ENCODE measurements around the gene SLC35F1. TPM values are rescaled to one million over a fixed set of nuclear protein-coding genes. Genes with fewer than 3 reads are reported as not detected.

The SLC35F1 gene
- total and polyA plus RNA-seq, 10 of the 15 experiments (the other 5 are each of a cell fraction or from before 2014, with no cell fraction given): 0.01 TPM; not detected in 9

DNA sequence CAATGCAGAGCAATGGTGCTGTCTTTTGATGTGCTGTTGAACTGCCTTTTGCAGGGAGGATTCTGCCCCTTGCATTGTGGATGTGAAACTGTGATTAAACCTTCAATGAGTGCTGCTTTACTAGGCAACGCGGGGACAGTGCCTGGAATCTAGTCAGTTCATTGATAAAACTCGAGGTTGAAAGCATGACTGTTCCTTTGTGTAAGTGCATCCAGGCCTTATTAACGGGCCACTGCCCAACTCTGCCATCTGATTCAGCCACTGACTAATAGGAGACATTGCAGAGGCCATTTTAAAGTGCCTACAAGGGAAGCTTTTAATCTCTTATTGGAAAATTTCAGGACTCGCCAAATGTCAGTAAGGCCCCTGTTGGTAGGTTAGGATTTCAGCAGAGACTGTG is 49.3 kb downstream of the SLC35F1 start:
- no peak overlapping the region for H3K4me2 ChIP-seq (ENCODE audit: control insufficient read depth, insufficient read depth)
- no peaks in the 10 kb centered on the region for H3K79me2 ChIP-seq (ENCODE audit: control insufficient read depth, insufficient read depth, low read length)
- RAD21 ChIA-PET (ENCODE audit: unreplicated experiment): no interaction called here
- WGBS (ENCODE audit: insufficient coverage, insufficient replicate concordance, low lambda C conversion rate, missing lambda C conversion rate): 52% methylated on average over 5 of the region's 5 CpGs
- H3K9ac ChIP-seq (ENCODE audit: control insufficient read depth, insufficient read depth, low read length): no peak overlapping the region
- no peaks in the 10 kb centered on the region; a peak in 1 of 4 replicates for H3K27me3 ChIP-seq (replicated peaks in 1 of 2; ENCODE audit: control insufficient read depth in 2 of 2, insufficient read depth in 2 of 2, low read length in 1 of 2)
- H3K4me3 ChIP-seq: no peak overlapping the region
- in situ Hi-C loops (cut with MboI): no loop called here
- CTCF ChIA-PET: interaction anchor here (2.0 kb wide), 1 partner anchor 19 kb away, joined by 6 read pairs; no protein-coding TSS in a partner anchor
- no peaks in the 10 kb centered on the region for H3K9me3 ChIP-seq (replicated peaks; ENCODE audit: control insufficient read depth, insufficient read depth, low read length)
- SMC1A ChIA-PET (ENCODE audit: uncharacterized antibody, unreplicated experiment): no interaction called here
- DNase-seq (ENCODE audit: low read depth, low spot score): no peak
- no peak overlapping the region for H3K27ac ChIP-seq (ENCODE audit: control insufficient read depth, insufficient read depth)
- POLR2A ChIA-PET: no interaction called here
- no peak overlapping the region for H2AFZ ChIP-seq (ENCODE audit: control insufficient read depth, low read depth, low read length)
- no peaks in the 10 kb centered on the region for H3K4me1 ChIP-seq (ENCODE audit: control insufficient read depth, insufficient read depth, low read length)
- no peak for ATAC-seq
- intact Hi-C loops (cut with micrococcal nuclease; ENCODE audit: unreplicated experiment): no loop called here
- H3K36me3 ChIP-seq (ENCODE audit: control insufficient read depth in 2 of 2, insufficient read depth in 2 of 2, low read length in 1 of 2): no peaks in the 10 kb centered on the region
- no TSS peak for BruUV-seq (replicated peaks)
- FAIRE-seq: no peak
- H4K20me1 ChIP-seq (ENCODE audit: control insufficient read depth, insufficient read depth): no peaks in the 10 kb centered on the region
- TF ChIP-seq ZNF217 (IDR thresholded peaks at IDR 0.05) (no peak), ZNF384 (IDR thresholded peaks at IDR 0.05; ENCODE audit: borderline replicate concordance, low read depth, low read length) (no peak), RELA (IDR thresholded peaks at IDR 0.05; ENCODE audit: borderline replicate concordance, partially characterized antibody) (no peak), EZH2 (IDR thresholded peaks at IDR 0.05; ENCODE audit: borderline replicate concordance, control insufficient read depth, low read depth, low read length) (no peak), TARDBP (IDR thresholded peaks at IDR 0.05; ENCODE audit: borderline replicate concordance) (no peak), TCF12 (IDR thresholded peaks at IDR 0.05; ENCODE audit: low read depth, low read length) (no peak), SIX5 (IDR thresholded peaks at IDR 0.05; ENCODE audit: low read depth, low read length, severe bottlenecking) (no peak), ZNF24 (IDR thresholded peaks at IDR 0.05) (no peak), TAF1 (IDR thresholded peaks at IDR 0.05; ENCODE audit: borderline replicate concordance, low read depth, low read length) (no peak)
- TF ChIP-seq, protein P1, sequence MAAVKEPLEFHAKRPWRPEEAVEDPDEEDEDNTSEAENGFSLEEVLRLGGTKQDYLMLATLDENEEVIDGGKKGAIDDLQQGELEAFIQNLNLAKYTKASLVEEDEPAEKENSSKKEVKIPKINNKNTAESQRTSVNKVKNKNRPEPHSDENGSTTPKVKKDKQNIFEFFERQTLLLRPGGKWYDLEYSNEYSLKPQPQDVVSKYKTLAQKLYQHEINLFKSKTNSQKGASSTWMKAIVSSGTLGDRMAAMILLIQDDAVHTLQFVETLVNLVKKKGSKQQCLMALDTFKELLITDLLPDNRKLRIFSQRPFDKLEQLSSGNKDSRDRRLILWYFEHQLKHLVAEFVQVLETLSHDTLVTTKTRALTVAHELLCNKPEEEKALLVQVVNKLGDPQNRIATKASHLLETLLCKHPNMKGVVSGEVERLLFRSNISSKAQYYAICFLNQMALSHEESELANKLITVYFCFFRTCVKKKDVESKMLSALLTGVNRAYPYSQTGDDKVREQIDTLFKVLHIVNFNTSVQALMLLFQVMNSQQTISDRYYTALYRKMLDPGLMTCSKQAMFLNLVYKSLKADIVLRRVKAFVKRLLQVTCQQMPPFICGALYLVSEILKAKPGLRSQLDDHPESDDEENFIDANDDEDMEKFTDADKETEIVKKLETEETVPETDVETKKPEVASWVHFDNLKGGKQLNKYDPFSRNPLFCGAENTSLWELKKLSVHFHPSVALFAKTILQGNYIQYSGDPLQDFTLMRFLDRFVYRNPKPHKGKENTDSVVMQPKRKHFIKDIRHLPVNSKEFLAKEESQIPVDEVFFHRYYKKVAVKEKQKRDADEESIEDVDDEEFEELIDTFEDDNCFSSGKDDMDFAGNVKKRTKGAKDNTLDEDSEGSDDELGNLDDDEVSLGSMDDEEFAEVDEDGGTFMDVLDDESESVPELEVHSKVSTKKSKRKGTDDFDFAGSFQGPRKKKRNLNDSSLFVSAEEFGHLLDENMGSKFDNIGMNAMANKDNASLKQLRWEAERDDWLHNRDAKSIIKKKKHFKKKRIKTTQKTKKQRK (IDR thresholded peaks at IDR 0.05; ENCODE audit: low read depth, low read length): no peak
- TF ChIP-seq, protein P2, sequence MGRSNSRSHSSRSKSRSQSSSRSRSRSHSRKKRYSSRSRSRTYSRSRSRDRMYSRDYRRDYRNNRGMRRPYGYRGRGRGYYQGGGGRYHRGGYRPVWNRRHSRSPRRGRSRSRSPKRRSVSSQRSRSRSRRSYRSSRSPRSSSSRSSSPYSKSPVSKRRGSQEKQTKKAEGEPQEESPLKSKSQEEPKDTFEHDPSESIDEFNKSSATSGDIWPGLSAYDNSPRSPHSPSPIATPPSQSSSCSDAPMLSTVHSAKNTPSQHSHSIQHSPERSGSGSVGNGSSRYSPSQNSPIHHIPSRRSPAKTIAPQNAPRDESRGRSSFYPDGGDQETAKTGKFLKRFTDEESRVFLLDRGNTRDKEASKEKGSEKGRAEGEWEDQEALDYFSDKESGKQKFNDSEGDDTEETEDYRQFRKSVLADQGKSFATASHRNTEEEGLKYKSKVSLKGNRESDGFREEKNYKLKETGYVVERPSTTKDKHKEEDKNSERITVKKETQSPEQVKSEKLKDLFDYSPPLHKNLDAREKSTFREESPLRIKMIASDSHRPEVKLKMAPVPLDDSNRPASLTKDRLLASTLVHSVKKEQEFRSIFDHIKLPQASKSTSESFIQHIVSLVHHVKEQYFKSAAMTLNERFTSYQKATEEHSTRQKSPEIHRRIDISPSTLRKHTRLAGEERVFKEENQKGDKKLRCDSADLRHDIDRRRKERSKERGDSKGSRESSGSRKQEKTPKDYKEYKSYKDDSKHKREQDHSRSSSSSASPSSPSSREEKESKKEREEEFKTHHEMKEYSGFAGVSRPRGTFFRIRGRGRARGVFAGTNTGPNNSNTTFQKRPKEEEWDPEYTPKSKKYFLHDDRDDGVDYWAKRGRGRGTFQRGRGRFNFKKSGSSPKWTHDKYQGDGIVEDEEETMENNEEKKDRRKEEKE (IDR thresholded peaks at IDR 0.05): no peak
- TF ChIP-seq, protein P3, sequence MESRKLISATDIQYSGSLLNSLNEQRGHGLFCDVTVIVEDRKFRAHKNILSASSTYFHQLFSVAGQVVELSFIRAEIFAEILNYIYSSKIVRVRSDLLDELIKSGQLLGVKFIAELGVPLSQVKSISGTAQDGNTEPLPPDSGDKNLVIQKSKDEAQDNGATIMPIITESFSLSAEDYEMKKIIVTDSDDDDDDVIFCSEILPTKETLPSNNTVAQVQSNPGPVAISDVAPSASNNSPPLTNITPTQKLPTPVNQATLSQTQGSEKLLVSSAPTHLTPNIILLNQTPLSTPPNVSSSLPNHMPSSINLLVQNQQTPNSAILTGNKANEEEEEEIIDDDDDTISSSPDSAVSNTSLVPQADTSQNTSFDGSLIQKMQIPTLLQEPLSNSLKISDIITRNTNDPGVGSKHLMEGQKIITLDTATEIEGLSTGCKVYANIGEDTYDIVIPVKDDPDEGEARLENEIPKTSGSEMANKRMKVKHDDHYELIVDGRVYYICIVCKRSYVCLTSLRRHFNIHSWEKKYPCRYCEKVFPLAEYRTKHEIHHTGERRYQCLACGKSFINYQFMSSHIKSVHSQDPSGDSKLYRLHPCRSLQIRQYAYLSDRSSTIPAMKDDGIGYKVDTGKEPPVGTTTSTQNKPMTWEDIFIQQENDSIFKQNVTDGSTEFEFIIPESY (IDR thresholded peaks at IDR 0.05): no peak
- TF ChIP-seq, protein P4, sequence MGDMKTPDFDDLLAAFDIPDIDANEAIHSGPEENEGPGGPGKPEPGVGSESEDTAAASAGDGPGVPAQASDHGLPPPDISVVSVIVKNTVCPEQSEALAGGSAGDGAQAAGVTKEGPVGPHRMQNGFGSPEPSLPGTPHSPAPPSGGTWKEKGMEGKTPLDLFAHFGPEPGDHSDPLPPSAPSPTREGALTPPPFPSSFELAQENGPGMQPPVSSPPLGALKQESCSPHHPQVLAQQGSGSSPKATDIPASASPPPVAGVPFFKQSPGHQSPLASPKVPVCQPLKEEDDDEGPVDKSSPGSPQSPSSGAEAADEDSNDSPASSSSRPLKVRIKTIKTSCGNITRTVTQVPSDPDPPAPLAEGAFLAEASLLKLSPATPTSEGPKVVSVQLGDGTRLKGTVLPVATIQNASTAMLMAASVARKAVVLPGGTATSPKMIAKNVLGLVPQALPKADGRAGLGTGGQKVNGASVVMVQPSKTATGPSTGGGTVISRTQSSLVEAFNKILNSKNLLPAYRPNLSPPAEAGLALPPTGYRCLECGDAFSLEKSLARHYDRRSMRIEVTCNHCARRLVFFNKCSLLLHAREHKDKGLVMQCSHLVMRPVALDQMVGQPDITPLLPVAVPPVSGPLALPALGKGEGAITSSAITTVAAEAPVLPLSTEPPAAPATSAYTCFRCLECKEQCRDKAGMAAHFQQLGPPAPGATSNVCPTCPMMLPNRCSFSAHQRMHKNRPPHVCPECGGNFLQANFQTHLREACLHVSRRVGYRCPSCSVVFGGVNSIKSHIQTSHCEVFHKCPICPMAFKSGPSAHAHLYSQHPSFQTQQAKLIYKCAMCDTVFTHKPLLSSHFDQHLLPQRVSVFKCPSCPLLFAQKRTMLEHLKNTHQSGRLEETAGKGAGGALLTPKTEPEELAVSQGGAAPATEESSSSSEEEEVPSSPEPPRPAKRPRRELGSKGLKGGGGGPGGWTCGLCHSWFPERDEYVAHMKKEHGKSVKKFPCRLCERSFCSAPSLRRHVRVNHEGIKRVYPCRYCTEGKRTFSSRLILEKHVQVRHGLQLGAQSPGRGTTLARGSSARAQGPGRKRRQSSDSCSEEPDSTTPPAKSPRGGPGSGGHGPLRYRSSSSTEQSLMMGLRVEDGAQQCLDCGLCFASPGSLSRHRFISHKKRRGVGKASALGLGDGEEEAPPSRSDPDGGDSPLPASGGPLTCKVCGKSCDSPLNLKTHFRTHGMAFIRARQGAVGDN (IDR thresholded peaks at IDR 0.05): no peak
